HG03378 (cell line): ENCODE results near the gene PTPN3.

Experiments used
- ATAC-seq: cut with Tn5 transposase; IDR thresholded peaks from one replicate; pipeline ENCODE4 v1.9.1; 2021; ENCODE audit warnings: mild to moderate bottlenecking, moderate library complexity; ENCODE audit not compliant: unreplicated experiment

The PTPN3 gene

GRCh38 chr9:109455391-109455790 lies 42.7 kb downstream of the PTPN3 start:
- ATAC-seq, result no peak

- ATAC-seq, result no peak
Observed at GRCh38 chr9:109454601-109455155, 43.4 kb downstream of the PTPN3 start.

- no peak for ATAC-seq
Observed at GRCh38 chr9:109454041-109454440, 44.1 kb downstream of the PTPN3 start.

- ATAC-seq, result no peak
Observed at GRCh38 chr9:109453210-109453842, 44.8 kb downstream of the PTPN3 start.

- no peak for ATAC-seq
Observed at GRCh38 chr9:109452761-109453160, 45.3 kb downstream of the PTPN3 start.

GRCh38 chr9:109451311-109452025 lies 46.6 kb downstream of the PTPN3 start:
- ATAC-seq, result no peak

GRCh38 chr9:109450346-109450745 lies 47.8 kb downstream of the PTPN3 start:
- no peak for ATAC-seq

GRCh38 chr9:109449036-109449798 lies 48.9 kb downstream of the PTPN3 start:
- no peak for ATAC-seq

GRCh38 chr9:109448223-109448622 lies 49.9 kb downstream of the PTPN3 start:
- ATAC-seq, result no peak

GRCh38 chr9:109447329-109448076 lies 50.6 kb downstream of the PTPN3 start:
- peak; percentile 52 for ATAC-seq

GRCh38 chr9:109444771-109445320 lies 53.3 kb downstream of the PTPN3 start:
- ATAC-seq, result no peak

- ATAC-seq, result no peak
Observed at GRCh38 chr9:109442716-109443115, 55.4 kb downstream of the PTPN3 start.

GRCh38 chr9:109441296-109441695 lies 56.8 kb downstream of the PTPN3 start:
- no peak for ATAC-seq

- ATAC-seq, result peak; percentile 94
Observed at GRCh38 chr9:109440797-109441287, 57.3 kb downstream of the PTPN3 start.

- ATAC-seq, result peak; percentile 35
Observed at GRCh38 chr9:109440117-109440515, 58.0 kb downstream of the PTPN3 start.

- no peak for ATAC-seq
Observed at GRCh38 chr9:109439378-109440116, 58.6 kb downstream of the PTPN3 start.

GRCh38 chr9:109437286-109437685 lies 60.8 kb downstream of the PTPN3 start:
- ATAC-seq, result no peak

GRCh38 chr9:109436071-109436470 lies 62.0 kb downstream of the PTPN3 start:
- no peak for ATAC-seq

GRCh38 chr9:109433476-109433875 lies 64.6 kb downstream of the PTPN3 start:
- no peak for ATAC-seq

- no peak for ATAC-seq
Observed at GRCh38 chr9:109430231-109430630, 67.9 kb downstream of the PTPN3 start.
